H9 (cell line): ENCODE measurements around the gene PTOV1. TPM values are rescaled to one million over a fixed set of nuclear protein-coding genes. Genes with fewer than 3 reads are reported as not detected.

Experiments
- DNase-seq: peaks from one replicate; pipeline ENCODE4 v3.0.0-alpha.2; 2017
- H2AFZ ChIP-seq: one replicate; pipeline ENCODE4 v1.6.1; 2013; ENCODE audit warnings: mild to moderate bottlenecking, low read length, control low read depth, moderate library complexity
- H2AK5ac ChIP-seq: 2 replicates; pipeline ENCODE4 v1.6.1; 2013; ENCODE audit warnings: low read length, control low read depth, mixed read lengths; ENCODE audit not compliant: insufficient read length
- H2BK120ac ChIP-seq: one replicate; pipeline ENCODE4 v1.6.1; 2013; ENCODE audit warnings: low read depth, mild to moderate bottlenecking, low read length, control low read depth, inconsistent platforms; ENCODE audit not compliant: poor library complexity, severe bottlenecking
- H2BK12ac ChIP-seq: 2 replicates; pipeline ENCODE4 v1.6.1; 2013; ENCODE audit warnings: low read length, control low read depth, mixed read lengths, low read depth; ENCODE audit not compliant: insufficient read length
- H2BK15ac ChIP-seq: 2 replicates; pipeline ENCODE4 v1.6.1; 2013; ENCODE audit warnings: low read depth, low read length, control low read depth
- H2BK20ac ChIP-seq: one replicate; pipeline ENCODE4 v1.6.1; 2013; ENCODE audit warnings: low read depth, mild to moderate bottlenecking, low read length, control low read depth, inconsistent platforms; ENCODE audit not compliant: poor library complexity, severe bottlenecking
- H2BK5ac ChIP-seq: 2 replicates; pipeline ENCODE4 v1.6.1; 2013; ENCODE audit warnings: low read length, control low read depth, mixed read lengths; ENCODE audit not compliant: insufficient read length
- H3K14ac ChIP-seq: 2 replicates; pipeline ENCODE4 v1.6.1; 2013; ENCODE audit warnings: low read length, control low read depth; ENCODE audit not compliant: insufficient read depth
- H3K18ac ChIP-seq: 2 replicates; pipeline ENCODE4 v1.6.1; 2013; ENCODE audit warnings: low read depth, mild to moderate bottlenecking, mixed read lengths, low read length, control low read depth; ENCODE audit not compliant: insufficient read length
- H3K23ac ChIP-seq: 2 replicates; pipeline ENCODE4 v1.6.1; 2013; ENCODE audit warnings: low read length, control low read depth, mixed read lengths, low read depth; ENCODE audit not compliant: insufficient read length
- H3K23me2 ChIP-seq: 2 replicates; pipeline ENCODE4 v1.6.1; 2013; ENCODE audit warnings: low read depth, mild to moderate bottlenecking, mixed read lengths, low read length, control low read depth; ENCODE audit not compliant: insufficient read length, poor library complexity, severe bottlenecking
- H3K27ac ChIP-seq: 2 replicates; pipeline ENCODE4 v1.5.1; 2013; ENCODE audit warnings: low read length, control low read depth, mixed read lengths, low read depth; ENCODE audit not compliant: insufficient read length
- H3K27me3 ChIP-seq: 2 replicates; pipeline ENCODE4 v1.6.1; 2013; ENCODE audit warnings: low read length, control low read depth, inconsistent platforms; ENCODE audit not compliant: insufficient read depth
- H3K4ac ChIP-seq: 2 replicates; pipeline ENCODE4 v1.6.1; 2013; ENCODE audit warnings: low read depth, mild to moderate bottlenecking, control low read depth, inconsistent platforms, low read length, moderate library complexity
- H3K4me1 ChIP-seq: 2 replicates; pipeline ENCODE4 v1.6.1; 2013; ENCODE audit warnings: low read length, control low read depth, inconsistent platforms; ENCODE audit not compliant: insufficient read depth
- H3K4me2 ChIP-seq: 2 replicates; pipeline ENCODE4 v1.6.1; 2013; ENCODE audit warnings: low read length, control low read depth, mixed read lengths; ENCODE audit not compliant: insufficient read length, insufficient read depth
- H3K56ac ChIP-seq: 2 replicates; pipeline ENCODE4 v1.6.1; 2013; ENCODE audit warnings: low read depth, mild to moderate bottlenecking, mixed read lengths, low read length, control low read depth; ENCODE audit not compliant: insufficient read length
- H3K79me1 ChIP-seq: 2 replicates; pipeline ENCODE4 v1.6.1; 2013; ENCODE audit warnings: low read depth, mild to moderate bottlenecking, moderate library complexity, low read length, control low read depth, inconsistent platforms; ENCODE audit not compliant: insufficient read depth, poor library complexity, severe bottlenecking
- H3K79me2 ChIP-seq: 2 replicates; pipeline ENCODE4 v1.6.1; 2013; ENCODE audit warnings: low read length, control low read depth, inconsistent platforms; ENCODE audit not compliant: insufficient read depth
- H3K9ac ChIP-seq: 2 replicates; pipeline ENCODE4 v1.6.1; 2013; ENCODE audit warnings: low read length, control low read depth, mixed read lengths; ENCODE audit not compliant: insufficient read length; ENCODE audit errors: extremely low read depth
- H3K9me3 ChIP-seq: one replicate; pipeline ENCODE4 v1.6.1; 2013; ENCODE audit warnings: low read depth, low read length, inconsistent platforms; ENCODE audit not compliant: control insufficient read depth
- H3T11ph ChIP-seq: one replicate; pipeline ENCODE4 v1.6.1; 2013; ENCODE audit warnings: mild to moderate bottlenecking, low read length, control low read depth, inconsistent platforms
- H4K20me1 ChIP-seq: one replicate; pipeline ENCODE4 v1.6.1; 2013; ENCODE audit not compliant: control insufficient read depth, insufficient read length, insufficient read depth
- H4K5ac ChIP-seq: 2 replicates; pipeline ENCODE4 v1.6.1; 2013; ENCODE audit warnings: low read depth, mild to moderate bottlenecking, mixed read lengths, low read length, control low read depth; ENCODE audit not compliant: insufficient read length
- H4K8ac ChIP-seq: replicated peaks from 2 replicates; pipeline ENCODE4 v1.6.1; 2013; ENCODE audit warnings: low read length, control low read depth, mixed read lengths, low read depth; ENCODE audit not compliant: insufficient read length
- H4K91ac ChIP-seq: 2 replicates; pipeline ENCODE4 v1.6.1; 2013; ENCODE audit warnings: low read depth, mild to moderate bottlenecking, moderate library complexity, mixed read lengths, low read length, control low read depth; ENCODE audit not compliant: insufficient read length
- H3K27ac Mint-ChIP-seq, 3 experiments: 2 replicates in 2 of 3; 3 replicates in 1 of 3; pipeline ENCODE4 v1.8.0; 2020 to 2021; ENCODE audit warnings: mixed read lengths in 3 of 3, mild to moderate bottlenecking in 1 of 3, moderate library complexity in 1 of 3
- H3K27me3 Mint-ChIP-seq: 2 replicates; pipeline ENCODE4 v1.8.0; 2021; ENCODE audit warnings: low read depth, mild to moderate bottlenecking, moderate library complexity, mixed read lengths
- H3K36me3 Mint-ChIP-seq, 3 experiments: 2 replicates in 2 of 3; 3 replicates in 1 of 3; pipeline ENCODE4 v1.8.0; 2020 to 2021; ENCODE audit warnings: low read depth in 3 of 3, mixed read lengths in 3 of 3; ENCODE audit not compliant: insufficient read depth in 1 of 3
- H3K4me1 Mint-ChIP-seq, 2 experiments: 2 replicates each; pipeline ENCODE4 v1.8.0; 2020; ENCODE audit warnings: mixed read lengths in 2 of 2
- H3K4me3 Mint-ChIP-seq, 2 experiments: 2 replicates in 1 of 2; 3 replicates in 1 of 2; pipeline ENCODE4 v1.8.0; 2020 to 2021; ENCODE audit warnings: mild to moderate bottlenecking in 2 of 2, mixed read lengths in 2 of 2, moderate library complexity in 1 of 2
- H3K9me3 Mint-ChIP-seq, 2 experiments: 2 replicates in 1 of 2; 3 replicates in 1 of 2; pipeline ENCODE4 v1.8.0; 2020; ENCODE audit warnings: mild to moderate bottlenecking in 2 of 2, mixed read lengths in 2 of 2, moderate library complexity in 1 of 2
- WGBS: extraction: QIAGEN DNeasy Blood & Tissue Kit; methylation state at CpG from one replicate; pipeline ENCODE4 v1.1.7; 2013; ENCODE audit warnings: missing lambda C conversion rate, low lambda C conversion rate, mixed read lengths; ENCODE audit not compliant: insufficient read length; ENCODE audit errors: extremely low coverage; 5-methylcytosine and 5-hydroxymethylcytosine counted together
- total RNA-seq: library from RNA; stranded (reverse); gene quantifications from 2 replicates; pipeline ENCODE4 v1.2.1, GENCODE V29; 2021
- TF ChIP-seq, protein P1 (sequence below): fragments of 200-600 bp; sonication (generic); conservative IDR thresholded peaks from 3 replicates; pipeline ENCODE4 v1.8.0; 2021; ENCODE audit warnings: antibody characterized with exemption, mild to moderate bottlenecking

The PTOV1 gene
- total RNA-seq, 1 experiment from 2014 or later = 309 TPM

DNA sequence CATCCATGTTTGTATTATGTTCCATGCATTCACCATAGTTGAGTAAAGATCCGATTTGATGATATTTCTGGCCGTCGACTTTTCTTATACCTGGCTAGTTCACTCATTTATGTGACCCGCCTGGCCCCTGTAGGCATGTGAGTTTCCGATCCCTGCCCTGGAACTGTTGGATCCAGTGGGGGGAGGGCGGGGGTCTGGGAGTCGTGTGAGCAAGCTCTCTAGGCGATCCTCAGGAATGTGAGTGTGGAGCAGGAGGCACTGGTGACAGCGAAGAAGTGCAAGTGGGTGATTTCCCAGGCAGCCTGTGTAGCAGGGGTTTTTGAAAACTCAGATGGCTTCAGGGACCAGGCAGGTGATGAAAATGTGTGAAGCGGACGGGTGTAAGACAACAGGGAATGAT, 10.6 kb upstream of the PTOV1 start:
- Histone ChIP-seq H3K4me2 (no peak overlapping the region), H3K27ac (no peak overlapping the region), H3K79me1 (no peaks in the 10 kb centered on the region), H4K91ac (no peak overlapping the region), H2BK20ac (no peak overlapping the region), H3K4me1 (no peaks in the 10 kb centered on the region), H2BK15ac (no peak overlapping the region), H3K14ac (no peak overlapping the region), H3K23ac (no peak overlapping the region), H3K56ac (no peak overlapping the region), H4K5ac (no peak overlapping the region), H2AFZ (no peak overlapping the region), H3K9ac (no peak overlapping the region), H3K27me3 (no peaks in the 10 kb centered on the region), H4K8ac (no peak overlapping the region), H2BK12ac (no peak overlapping the region), H3K18ac (no peak overlapping the region), H2AK5ac (no peak overlapping the region), H3K9me3 (no peaks in the 10 kb centered on the region), H3K23me2 (no peaks in the 10 kb centered on the region), H4K20me1 (no peaks in the 10 kb centered on the region), H3T11ph (no peak overlapping the region), H2BK120ac (no peak overlapping the region), H2BK5ac (no peak overlapping the region), H3K4ac (no peak overlapping the region), H3K79me2 (no peaks in the 10 kb centered on the region)
- Mint-ChIP-seq H3K9me3 (no peaks in the 10 kb centered on the region), H3K4me1 (peaks cover 0 to 5% of the 10 kb centered on the region in 2 experiments; a peak in 2 of 4 replicates), H3K4me3 (no peak overlapping the region), H3K36me3 (peaks cover 6 to 44% (median 41%) of the 10 kb centered on the region in 3 experiments), H3K27ac (peak overlapping the region in 2 of 3 experiments; percentile 17 to 49; a peak in 1 of 7 replicates), H3K27me3 (peaks cover 1% of the 10 kb centered on the region; the same call in 1 of the 2 replicates)
- TF ChIP-seq, protein P1, sequence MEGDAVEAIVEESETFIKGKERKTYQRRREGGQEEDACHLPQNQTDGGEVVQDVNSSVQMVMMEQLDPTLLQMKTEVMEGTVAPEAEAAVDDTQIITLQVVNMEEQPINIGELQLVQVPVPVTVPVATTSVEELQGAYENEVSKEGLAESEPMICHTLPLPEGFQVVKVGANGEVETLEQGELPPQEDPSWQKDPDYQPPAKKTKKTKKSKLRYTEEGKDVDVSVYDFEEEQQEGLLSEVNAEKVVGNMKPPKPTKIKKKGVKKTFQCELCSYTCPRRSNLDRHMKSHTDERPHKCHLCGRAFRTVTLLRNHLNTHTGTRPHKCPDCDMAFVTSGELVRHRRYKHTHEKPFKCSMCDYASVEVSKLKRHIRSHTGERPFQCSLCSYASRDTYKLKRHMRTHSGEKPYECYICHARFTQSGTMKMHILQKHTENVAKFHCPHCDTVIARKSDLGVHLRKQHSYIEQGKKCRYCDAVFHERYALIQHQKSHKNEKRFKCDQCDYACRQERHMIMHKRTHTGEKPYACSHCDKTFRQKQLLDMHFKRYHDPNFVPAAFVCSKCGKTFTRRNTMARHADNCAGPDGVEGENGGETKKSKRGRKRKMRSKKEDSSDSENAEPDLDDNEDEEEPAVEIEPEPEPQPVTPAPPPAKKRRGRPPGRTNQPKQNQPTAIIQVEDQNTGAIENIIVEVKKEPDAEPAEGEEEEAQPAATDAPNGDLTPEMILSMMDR = no peak
- WGBS = no CpG with 5 or more reads among the region's 11 CpGs
- no peak for DNase-seq
